GM06990 (cell line): Measurements from ENCODE around the gene GLOD4.
"Not testable (repeated sequence)": the region's sequence is repeated elsewhere in the genome, so short reads cannot be mapped to it uniquely, and the experiment has no call there.

Experiments
- DNase-seq: peaks from one replicate; pipeline ENCODE4 v3.0.0-alpha.2; 2011; ENCODE audit not compliant: insufficient read length; ENCODE audit errors: extremely low read depth
- H3K27me3 ChIP-seq: replicated peaks from 2 replicates; pipeline ENCODE4 v1.6.0; 2011; ENCODE audit warnings: low read length; ENCODE audit not compliant: control insufficient read depth, insufficient read depth
- H3K36me3 ChIP-seq: 2 replicates; pipeline ENCODE4 v1.5.1; 2011; ENCODE audit warnings: low read length; ENCODE audit not compliant: control insufficient read depth, insufficient read depth
- H3K4me3 ChIP-seq: replicated peaks from 2 replicates; pipeline ENCODE4 v1.5.1; 2011; ENCODE audit warnings: low read depth, mild to moderate bottlenecking, control low read depth, low read length
- TF ChIP-seq, protein P1 (sequence below): IDR thresholded peaks from 2 replicates; pipeline ENCODE4 v1.5.1; 2011; ENCODE audit warnings: low read length, control low read depth, mild to moderate bottlenecking, inconsistent platforms; ENCODE audit not compliant: insufficient read depth, poor library complexity, severe bottlenecking

GLOD4 gene

DNA sequence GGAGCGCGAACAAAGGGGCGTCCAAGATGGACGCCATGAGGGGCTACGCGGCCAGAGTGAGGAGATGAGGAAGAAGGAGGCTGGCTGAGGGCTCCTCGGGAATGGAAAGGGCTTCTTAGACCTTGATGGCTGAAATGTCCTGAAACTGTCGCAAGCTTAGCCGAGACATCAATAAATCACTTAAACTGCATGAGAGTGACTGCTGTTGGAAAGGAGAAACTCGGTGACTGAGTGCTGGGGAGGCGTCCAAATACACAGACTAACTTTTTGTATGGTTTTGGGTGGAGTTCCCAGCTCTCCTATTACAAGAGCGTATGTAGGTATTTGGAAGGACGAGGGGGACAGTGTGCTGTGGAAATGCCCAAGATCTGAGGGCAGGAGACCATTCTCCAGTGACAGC lies 28.7 kb downstream of the GLOD4 start:
- Histone ChIP-seq H3K36me3 (peaks cover 6% of the 10 kb centered on the region), H3K27me3 (no peaks in the 10 kb centered on the region), H3K4me3 (no peak overlapping the region)
- DNase-seq: no peak
- TF ChIP-seq, protein P1, sequence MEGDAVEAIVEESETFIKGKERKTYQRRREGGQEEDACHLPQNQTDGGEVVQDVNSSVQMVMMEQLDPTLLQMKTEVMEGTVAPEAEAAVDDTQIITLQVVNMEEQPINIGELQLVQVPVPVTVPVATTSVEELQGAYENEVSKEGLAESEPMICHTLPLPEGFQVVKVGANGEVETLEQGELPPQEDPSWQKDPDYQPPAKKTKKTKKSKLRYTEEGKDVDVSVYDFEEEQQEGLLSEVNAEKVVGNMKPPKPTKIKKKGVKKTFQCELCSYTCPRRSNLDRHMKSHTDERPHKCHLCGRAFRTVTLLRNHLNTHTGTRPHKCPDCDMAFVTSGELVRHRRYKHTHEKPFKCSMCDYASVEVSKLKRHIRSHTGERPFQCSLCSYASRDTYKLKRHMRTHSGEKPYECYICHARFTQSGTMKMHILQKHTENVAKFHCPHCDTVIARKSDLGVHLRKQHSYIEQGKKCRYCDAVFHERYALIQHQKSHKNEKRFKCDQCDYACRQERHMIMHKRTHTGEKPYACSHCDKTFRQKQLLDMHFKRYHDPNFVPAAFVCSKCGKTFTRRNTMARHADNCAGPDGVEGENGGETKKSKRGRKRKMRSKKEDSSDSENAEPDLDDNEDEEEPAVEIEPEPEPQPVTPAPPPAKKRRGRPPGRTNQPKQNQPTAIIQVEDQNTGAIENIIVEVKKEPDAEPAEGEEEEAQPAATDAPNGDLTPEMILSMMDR: no peak

DNA sequence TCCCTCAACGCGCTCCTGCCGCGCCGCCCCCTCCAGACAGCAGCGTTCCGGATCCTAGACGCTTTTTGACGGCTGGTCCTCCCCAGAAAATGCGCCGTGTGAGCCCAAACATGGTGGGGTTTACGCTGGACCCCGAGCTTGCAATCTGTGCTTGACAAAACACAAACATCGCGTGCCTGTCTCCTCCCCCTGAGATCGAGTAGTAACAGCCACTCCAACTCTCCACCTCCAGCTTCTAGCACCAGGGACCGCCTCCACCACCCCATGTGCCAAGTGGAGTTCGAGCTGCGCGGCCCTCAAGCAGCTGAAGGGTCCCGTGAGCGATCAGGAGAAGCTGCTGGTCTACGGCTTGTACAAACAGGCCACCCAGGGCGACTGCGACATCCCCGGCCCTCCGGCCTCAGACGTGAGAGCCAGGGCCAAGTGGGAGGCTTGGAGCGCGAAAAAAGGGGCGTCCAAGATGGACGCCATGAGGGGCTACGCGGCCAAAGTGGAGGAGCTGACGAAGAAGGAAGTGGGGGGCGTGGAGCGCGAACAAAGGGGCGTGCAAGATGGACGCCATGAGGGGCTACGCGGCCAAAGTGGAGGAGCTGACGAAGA lies 29.4 kb downstream of the GLOD4 start:
- no peaks in the 10 kb centered on the region for H3K27me3 ChIP-seq
- H3K36me3 ChIP-seq: peaks cover 10% of the 10 kb centered on the region
- TF ChIP-seq, protein P1: no peak
- peak overlapping the region; percentile 69 for H3K4me3 ChIP-seq
- DNase-seq: no peak

DNA sequence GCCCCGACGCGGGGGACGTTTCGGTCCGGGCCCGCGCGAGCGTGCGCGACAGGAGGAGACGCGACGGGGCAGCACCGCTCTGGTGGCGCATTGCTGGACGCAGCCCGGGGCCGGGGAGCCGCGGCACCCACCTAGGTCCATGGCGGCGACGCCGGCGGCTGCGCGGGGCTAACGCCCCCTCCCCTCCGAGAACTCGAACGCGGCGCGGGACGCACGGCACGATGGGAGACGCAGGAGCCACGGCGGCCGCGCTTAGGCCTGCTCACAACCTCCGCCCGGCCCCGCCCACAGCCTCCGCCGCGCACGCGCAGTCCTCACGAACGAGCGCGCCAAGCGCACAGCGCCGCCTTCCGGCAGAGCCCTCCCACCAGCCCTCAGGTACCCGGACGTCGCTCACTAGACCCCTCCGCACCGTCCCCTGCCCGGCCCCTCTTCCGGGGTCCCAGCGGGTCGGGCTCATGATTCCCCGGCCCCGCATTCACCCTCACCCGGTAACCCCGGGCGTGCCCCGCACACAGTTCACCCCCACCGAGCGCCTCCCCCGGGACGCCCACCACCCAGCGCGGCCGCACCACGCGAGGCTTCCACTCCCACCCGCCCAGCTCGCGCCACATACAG lies 30.0 kb downstream of the GLOD4 start, which contains the start of gene GEMIN4:
Gene GEMIN4, minus strand, starts transcription at position 263 of the 618 bp plus-strand sequence. Its CDS starts 122 bp downstream, at position 141.
- TF ChIP-seq, protein P1: peak; percentile 95
- DNase-seq: peak; percentile 97
- Histone ChIP-seq H3K27me3 (no peaks in the 10 kb centered on the region), H3K4me3 (peak within 1 kb of the TSS; percentile 69), H3K36me3 (peaks cover 15% of the 10 kb centered on the region)

DNA sequence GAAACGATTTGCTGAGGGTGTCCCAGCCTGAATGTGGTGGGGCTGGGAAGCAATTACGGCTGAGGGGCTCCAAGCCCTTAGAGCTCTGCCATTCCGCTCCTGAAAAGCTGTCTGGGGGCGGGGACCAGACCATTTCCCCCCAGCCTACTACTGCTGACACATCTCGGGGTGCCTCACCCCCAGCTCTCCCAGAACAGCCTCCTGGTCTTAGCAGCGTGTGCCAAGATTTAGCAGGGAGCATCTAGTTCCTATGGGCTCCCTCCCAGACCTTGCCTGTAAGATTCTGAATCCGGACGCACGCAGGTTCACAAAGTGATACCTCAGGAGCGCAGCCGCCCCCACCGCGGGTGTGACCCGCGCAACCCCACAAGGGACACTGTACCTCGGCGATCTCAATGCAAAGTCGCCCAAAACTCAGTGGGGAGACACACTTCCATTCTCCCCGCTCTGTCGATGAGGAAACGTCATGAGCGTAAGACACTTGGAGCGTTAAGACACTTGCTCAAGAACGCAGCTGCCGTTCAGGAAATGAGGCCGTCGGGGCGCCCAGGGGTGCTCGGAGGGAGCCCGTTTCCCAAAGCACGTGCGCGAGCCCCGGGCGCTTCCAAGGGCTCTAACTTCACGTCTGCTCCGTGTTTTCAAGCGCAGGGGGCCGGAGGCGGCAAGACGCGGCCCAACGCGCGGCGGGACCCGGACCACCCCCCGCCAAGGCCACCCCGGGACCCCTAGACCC lies 30.6 kb downstream of the GLOD4 start:
- Histone ChIP-seq H3K36me3 (peaks cover 14% of the 10 kb centered on the region), H3K4me3 (peak overlapping the region; percentile 69), H3K27me3 (no peaks in the 10 kb centered on the region)
- DNase-seq: peak; percentile 71
- TF ChIP-seq, protein P1: no peak

DNA sequence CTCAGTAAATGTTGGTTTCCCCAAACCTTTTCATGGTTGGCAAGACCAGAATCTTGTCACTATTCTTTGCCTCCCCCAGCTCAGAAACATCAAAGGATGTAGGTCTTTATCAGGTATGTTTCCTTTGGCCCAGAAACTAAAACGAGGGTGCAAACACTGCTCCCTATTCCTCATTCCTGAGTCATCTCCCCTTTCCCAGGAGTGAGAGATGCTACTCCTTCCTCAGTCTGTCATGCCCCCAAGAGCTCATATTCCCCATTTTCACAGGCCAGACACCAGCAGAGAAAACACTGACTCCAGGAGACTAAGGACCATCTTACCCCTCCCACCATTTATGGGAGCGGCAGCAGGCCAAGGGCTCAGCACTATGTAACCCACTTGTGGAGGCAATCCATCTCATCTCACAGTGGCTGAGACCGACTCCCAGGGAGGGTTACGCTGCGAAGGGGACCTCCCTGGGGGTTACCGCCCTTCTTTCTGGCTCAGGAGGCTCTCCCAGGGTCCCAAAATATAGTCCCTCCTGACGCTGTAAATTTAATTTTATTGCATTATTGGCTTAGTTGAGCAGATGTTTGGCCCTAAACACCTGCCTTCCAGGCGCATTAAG lies 31.5 kb downstream of the GLOD4 start:
- TF ChIP-seq, protein P1: no peak
- peak overlapping the region; percentile 69 for H3K4me3 ChIP-seq
- no peaks in the 10 kb centered on the region for H3K27me3 ChIP-seq
- H3K36me3 ChIP-seq: peaks cover 16% of the 10 kb centered on the region
- no peak for DNase-seq

DNA sequence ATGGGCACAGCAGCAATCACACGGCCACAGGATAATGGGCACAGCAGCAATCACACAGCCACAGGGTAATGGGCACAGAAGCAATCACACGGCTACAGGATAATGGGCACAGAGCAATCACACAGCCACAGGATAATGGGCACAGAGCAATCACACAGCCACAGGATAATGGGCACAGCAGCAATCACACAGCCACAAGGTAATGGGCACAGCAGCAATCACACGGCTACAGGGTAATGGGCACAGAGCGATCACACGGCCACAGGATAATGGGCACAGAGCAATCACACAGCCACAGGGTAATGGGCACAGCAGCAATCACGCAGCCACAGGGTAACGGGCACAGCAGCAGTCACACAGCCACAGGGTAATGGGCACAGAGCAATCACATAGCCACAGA lies 32.7 kb downstream of the GLOD4 start:
- H3K36me3 ChIP-seq: peaks cover 27% of the 10 kb centered on the region
- not testable (repeated sequence) for DNase-seq, H3K4me3 ChIP-seq

DNA sequence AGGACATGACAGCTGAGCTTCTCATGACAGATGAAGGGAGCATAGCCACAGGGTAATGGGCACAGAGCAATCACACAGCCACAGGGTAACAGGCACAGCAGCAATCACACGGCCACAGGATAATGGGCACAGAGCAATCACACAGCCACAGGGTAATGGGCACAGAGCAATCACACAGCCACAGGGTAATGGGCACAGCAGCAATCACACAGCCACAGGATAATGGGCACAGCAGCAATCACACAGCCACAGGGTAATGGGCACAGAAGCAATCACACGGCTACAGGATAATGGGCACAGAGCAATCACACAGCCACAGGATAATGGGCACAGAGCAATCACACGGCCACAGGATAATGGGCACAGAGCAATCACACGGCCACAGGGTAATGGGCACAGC lies 33.5 kb downstream of the GLOD4 start:
- peaks cover 33% of the 10 kb centered on the region for H3K36me3 ChIP-seq
- DNase-seq, H3K4me3 ChIP-seq, H3K27me3 ChIP-seq: not testable (repeated sequence)

More for the DNA sequence above, 32.7 kb downstream of the GLOD4 start:
- H3K27me3 ChIP-seq: not testable (repeated sequence)
